Type B pancreatic cell (in vitro differentiated cells): ENCODE measurements around the gene COL9A1. TPM values are rescaled to one million over a fixed set of nuclear protein-coding genes. Genes with fewer than 3 reads are reported as not detected.

Experiments used
- DNase-seq: peaks from one replicate; pipeline ENCODE4 v3.0.0; 2021; ENCODE audit warnings: mixed read lengths; ENCODE audit not compliant: unreplicated experiment; ENCODE audit errors: extremely low spot score
- H3K27ac Mint-ChIP-seq: 2 replicates; pipeline ENCODE4 v1.8.0; 2021; ENCODE audit warnings: mild to moderate bottlenecking, mixed read lengths
- H3K27me3 Mint-ChIP-seq: 2 replicates; pipeline ENCODE4 v1.8.0; 2021; ENCODE audit warnings: mixed read lengths
- H3K36me3 Mint-ChIP-seq: 2 replicates; pipeline ENCODE4 v1.8.0; 2021; ENCODE audit warnings: mixed read lengths
- H3K4me1 Mint-ChIP-seq: one replicate; pipeline ENCODE4 v1.8.0; 2021; ENCODE audit warnings: mixed read lengths; ENCODE audit not compliant: unreplicated experiment
- H3K4me3 Mint-ChIP-seq: 2 replicates; pipeline ENCODE4 v1.8.0; 2021; ENCODE audit warnings: mild to moderate bottlenecking, mixed read lengths
- H3K9me3 Mint-ChIP-seq: 2 replicates; pipeline ENCODE4 v1.8.0; 2021; ENCODE audit warnings: mixed read lengths
- CTCF ChIP-seq: fragments of 200-600 bp; sonication (generic); conservative IDR thresholded peaks from 2 replicates; pipeline ENCODE4 v1.5.0; 2021; ENCODE audit warnings: antibody characterized with exemption, mild to moderate bottlenecking
- total RNA-seq: library from RNA; stranded (reverse); gene quantifications from 2 replicates; pipeline ENCODE4 v1.2.1, GENCODE V29; 2021; ENCODE audit warnings: low replicate concordance

The COL9A1 gene
- total RNA-seq, 1 donor from 2014 or later: 16.9 TPM

DNA sequence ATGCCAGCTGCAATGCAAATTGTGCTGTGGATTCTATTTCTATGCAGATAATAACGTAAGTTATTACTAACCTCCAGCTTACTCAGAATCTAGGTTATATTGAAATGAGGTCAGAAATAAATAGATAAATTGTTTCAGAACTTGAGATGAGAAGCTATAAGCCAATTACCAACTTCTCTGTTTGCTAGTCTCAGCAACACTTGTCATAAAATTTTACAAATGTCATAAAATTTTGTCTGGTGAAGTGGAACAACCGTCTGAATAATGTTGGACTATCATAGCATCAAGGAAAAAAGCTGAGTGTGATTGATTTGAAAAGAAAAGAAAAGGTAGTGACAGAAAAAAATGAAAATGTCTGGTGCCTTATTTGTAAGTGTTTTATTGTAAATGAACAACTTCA is 36.7 kb downstream of the COL9A1 start:
- Mint-ChIP-seq H3K4me3 (no peak overlapping the region), H3K36me3 (no peaks in the 10 kb centered on the region), H3K4me1 (peaks cover 4% of the 10 kb centered on the region), H3K9me3 (no peaks in the 10 kb centered on the region), H3K27me3 (peaks cover 2% of the 10 kb centered on the region), H3K27ac (no peak overlapping the region)
- no peak for DNase-seq
- TF ChIP-seq CTCF: no peak

GRCh38 chr6:70264306-70264705 is 38.6 kb downstream of the COL9A1 start:
- no peaks in the 10 kb centered on the region for H3K9me3 Mint-ChIP-seq
- H3K36me3 Mint-ChIP-seq: no peaks in the 10 kb centered on the region
- H3K27me3 Mint-ChIP-seq: peaks cover 2% of the 10 kb centered on the region
- H3K27ac Mint-ChIP-seq: no peak overlapping the region
- peaks cover 4% of the 10 kb centered on the region for H3K4me1 Mint-ChIP-seq
- no peak for DNase-seq
- H3K4me3 Mint-ChIP-seq: no peak overlapping the region
- no peak for TF ChIP-seq CTCF

GRCh38 chr6:70258483-70258882 is 44.4 kb downstream of the COL9A1 start:
- Mint-ChIP-seq H3K27me3 (peaks cover 2% of the 10 kb centered on the region), H3K4me1 (peaks cover 11% of the 10 kb centered on the region), H3K4me3 (no peak overlapping the region)

DNA sequence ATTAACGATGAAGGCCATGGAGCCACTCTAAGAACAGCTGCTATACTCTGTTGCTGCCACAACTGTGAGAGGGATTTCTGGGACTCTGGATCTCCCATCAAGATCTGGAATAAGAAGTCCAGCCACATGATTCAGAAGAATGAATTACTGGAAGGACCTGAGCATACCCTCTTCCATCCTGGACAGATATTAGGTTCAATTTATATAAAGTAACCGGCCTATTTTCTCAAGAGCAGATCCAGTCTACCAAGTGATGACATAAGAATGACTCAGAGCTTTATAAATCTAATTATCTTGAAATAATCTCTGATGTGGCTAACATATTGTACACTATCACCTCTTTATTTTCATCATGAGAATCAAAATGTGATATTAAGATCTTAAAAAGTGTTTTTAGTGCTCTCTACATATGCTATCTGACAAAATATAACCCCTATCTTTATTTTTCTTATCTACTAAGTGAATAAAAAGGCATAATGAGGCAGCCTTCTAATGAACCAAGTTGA is 45.1 kb downstream of the COL9A1 start:
- no peak for DNase-seq
- no peak overlapping the region for H3K4me3 Mint-ChIP-seq
- no peaks in the 10 kb centered on the region for H3K36me3 Mint-ChIP-seq
- H3K4me1 Mint-ChIP-seq: peaks cover 11% of the 10 kb centered on the region
- no peaks in the 10 kb centered on the region for H3K9me3 Mint-ChIP-seq
- peaks cover 2% of the 10 kb centered on the region for H3K27me3 Mint-ChIP-seq
- no peak overlapping the region for H3K27ac Mint-ChIP-seq
- no peak for TF ChIP-seq CTCF

More at GRCh38 chr6:70258483-70258882, 44.4 kb downstream of the COL9A1 start:
- no peak for TF ChIP-seq CTCF
- Mint-ChIP-seq H3K36me3 (no peaks in the 10 kb centered on the region), H3K27ac (no peak overlapping the region), H3K9me3 (no peaks in the 10 kb centered on the region)
- DNase-seq: no peak

DNA sequence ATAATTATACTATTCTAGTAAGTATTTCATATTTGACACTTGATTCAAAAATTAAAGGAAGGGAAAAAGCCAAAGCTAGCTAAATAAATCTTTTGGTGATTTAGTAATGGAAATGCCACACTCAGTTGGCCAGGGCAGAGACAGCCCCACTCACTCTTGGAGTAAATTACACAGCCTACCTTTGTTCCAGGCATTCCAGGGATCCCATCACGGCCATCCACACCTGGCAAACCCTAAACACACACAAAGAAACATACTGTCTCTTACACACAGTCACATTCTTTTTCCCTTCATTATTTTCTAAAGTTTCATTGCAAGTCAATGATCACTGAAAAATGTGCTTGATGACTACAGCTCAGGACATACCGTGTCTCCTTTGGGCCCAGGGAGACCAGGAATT is 48.1 kb downstream of the COL9A1 start:
- Mint-ChIP-seq H3K27me3 (no peaks in the 10 kb centered on the region), H3K9me3 (no peaks in the 10 kb centered on the region), H3K4me1 (peaks cover 7% of the 10 kb centered on the region), H3K27ac (no peak overlapping the region), H3K4me3 (no peak overlapping the region), H3K36me3 (no peaks in the 10 kb centered on the region)
- no peak for TF ChIP-seq CTCF
- no peak for DNase-seq

DNA sequence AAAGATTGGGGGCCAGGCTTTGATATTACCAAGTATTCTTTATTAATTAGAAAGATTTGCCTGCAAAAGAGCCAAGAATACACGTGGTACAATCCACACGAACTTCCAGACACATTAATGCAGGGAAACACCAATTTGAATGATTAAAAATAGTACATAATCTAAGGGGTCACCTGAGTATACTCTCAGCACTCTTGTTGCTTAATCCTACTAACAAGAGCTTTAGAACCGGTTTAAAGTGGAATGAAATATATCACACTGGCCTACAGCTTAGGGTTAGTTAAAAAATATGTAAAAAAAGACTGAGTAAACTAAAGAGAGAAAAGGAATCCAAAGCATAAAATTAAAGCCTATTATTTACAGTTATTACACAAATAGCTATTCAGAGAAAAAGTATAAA is 49.0 kb downstream of the COL9A1 start:
- H3K4me3 Mint-ChIP-seq: no peak overlapping the region
- no peak for TF ChIP-seq CTCF
- no peaks in the 10 kb centered on the region for H3K9me3 Mint-ChIP-seq
- DNase-seq: no peak
- peaks cover 7% of the 10 kb centered on the region for H3K4me1 Mint-ChIP-seq
- H3K27ac Mint-ChIP-seq: no peak overlapping the region
- no peaks in the 10 kb centered on the region for H3K27me3 Mint-ChIP-seq
- H3K36me3 Mint-ChIP-seq: no peaks in the 10 kb centered on the region
